KMS-11 (cell line): Measurements from ENCODE around the gene PTH2.

ENCODE experiments used
- H2AFZ ChIP-seq: fragments of 200-600 bp; sonication (generic); 2 replicates; pipeline ENCODE4 v1.6.1; 2016; ENCODE audit warnings: antibody characterized with exemption, mixed run types, low read depth
- H3K27ac ChIP-seq: fragments of 200-600 bp; sonication (generic); 2 replicates; pipeline ENCODE4 v1.6.1; 2016; ENCODE audit warnings: mild to moderate bottlenecking, mixed run types
- H3K27me3 ChIP-seq: fragments of 200-600 bp; sonication (generic); 2 replicates; pipeline ENCODE4 v1.6.1; 2017; ENCODE audit warnings: mild to moderate bottlenecking, low read depth, mixed run types, moderate library complexity; ENCODE audit not compliant: insufficient read depth
- H3K36me3 ChIP-seq: fragments of 200-600 bp; sonication (generic); 2 replicates; pipeline ENCODE4 v1.6.1; 2017; ENCODE audit warnings: mild to moderate bottlenecking, mixed run types; ENCODE audit not compliant: insufficient read depth
- H3K4me1 ChIP-seq: fragments of 200-600 bp; sonication (generic); 2 replicates; pipeline ENCODE4 v1.6.1; 2016; ENCODE audit warnings: mild to moderate bottlenecking, low read depth, mixed run types; ENCODE audit not compliant: poor library complexity, severe bottlenecking
- H3K4me2 ChIP-seq: fragments of 200-600 bp; sonication (generic); 2 replicates; pipeline ENCODE4 v1.7.0; 2016; ENCODE audit warnings: mild to moderate bottlenecking, mixed run types
- H3K4me3 ChIP-seq: fragments of 200-600 bp; sonication (generic); IDR thresholded peaks from 2 replicates; pipeline ENCODE4 v1.6.1; 2017; ENCODE audit warnings: low read depth, low read length, mixed read lengths; ENCODE audit not compliant: insufficient read depth
- H3K79me2 ChIP-seq: fragments of 200-600 bp; sonication (generic); 2 replicates; pipeline ENCODE4 v1.6.1; 2016; ENCODE audit warnings: low read depth, mixed run types; ENCODE audit not compliant: insufficient read depth
- H3K9ac ChIP-seq: fragments of 200-600 bp; sonication (generic); 2 replicates; pipeline ENCODE4 v1.6.1; 2016; ENCODE audit warnings: mild to moderate bottlenecking, mixed run types
- H4K20me1 ChIP-seq: fragments of 200-600 bp; sonication (generic); 2 replicates; pipeline ENCODE4 v1.6.1; 2016; ENCODE audit warnings: mild to moderate bottlenecking, mixed run types; ENCODE audit not compliant: insufficient read depth
- TF ChIP-seq, protein P1 (sequence below): fragments of 200-600 bp; sonication (generic); conservative IDR thresholded peaks from 2 replicates; pipeline ENCODE4 v1.6.1; 2017; ENCODE audit warnings: low read depth, mild to moderate bottlenecking, antibody characterized with exemption, low read length, moderate library complexity, mixed read lengths

PTH2 gene

DNA sequence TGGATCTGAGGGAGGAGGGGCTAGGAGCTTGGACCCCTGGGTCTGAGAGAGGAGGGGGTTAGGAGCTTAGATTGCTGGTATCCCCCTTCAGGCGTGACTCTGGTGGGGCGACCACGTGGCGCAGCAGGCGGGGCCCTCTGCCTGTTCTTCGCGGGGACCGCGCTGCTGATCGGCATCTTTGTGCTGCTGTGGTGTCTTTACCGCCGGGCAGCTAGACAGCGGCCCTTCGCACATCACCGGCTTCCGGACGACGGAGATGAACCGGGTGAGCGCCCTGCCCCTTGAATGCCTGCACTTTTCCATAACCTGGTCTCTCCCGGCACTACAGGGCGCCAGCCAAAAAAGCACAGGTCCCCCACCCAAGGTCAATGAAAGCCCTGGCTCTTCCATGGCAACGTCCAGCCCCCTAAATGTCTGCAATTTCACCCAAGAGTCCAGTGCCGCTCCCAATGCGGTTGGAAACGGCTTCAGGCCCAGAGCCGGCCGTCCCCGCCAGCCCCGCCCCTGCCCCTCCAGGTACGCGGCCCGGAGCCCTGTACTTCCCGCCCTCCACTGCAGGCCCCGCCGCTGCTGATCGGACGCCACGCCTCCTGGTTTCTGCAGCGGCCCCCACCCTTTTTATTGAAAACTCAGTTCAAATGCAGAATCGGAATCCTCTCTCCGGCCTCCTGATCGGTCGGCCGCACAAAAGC, 4.8 kb upstream of the PTH2 start:
- Histone ChIP-seq H3K79me2 (no peaks in the 10 kb centered on the region), H3K36me3 (no peaks in the 10 kb centered on the region), H3K27ac (no peak overlapping the region), H3K4me3 (no peak overlapping the region), H3K4me1 (peaks cover 10% of the 10 kb centered on the region), H4K20me1 (no peaks in the 10 kb centered on the region), H3K4me2 (no peak overlapping the region), H3K27me3 (peaks cover 92% of the 10 kb centered on the region), H3K9ac (no peak overlapping the region), H2AFZ (no peak overlapping the region)
- TF ChIP-seq, protein P1, sequence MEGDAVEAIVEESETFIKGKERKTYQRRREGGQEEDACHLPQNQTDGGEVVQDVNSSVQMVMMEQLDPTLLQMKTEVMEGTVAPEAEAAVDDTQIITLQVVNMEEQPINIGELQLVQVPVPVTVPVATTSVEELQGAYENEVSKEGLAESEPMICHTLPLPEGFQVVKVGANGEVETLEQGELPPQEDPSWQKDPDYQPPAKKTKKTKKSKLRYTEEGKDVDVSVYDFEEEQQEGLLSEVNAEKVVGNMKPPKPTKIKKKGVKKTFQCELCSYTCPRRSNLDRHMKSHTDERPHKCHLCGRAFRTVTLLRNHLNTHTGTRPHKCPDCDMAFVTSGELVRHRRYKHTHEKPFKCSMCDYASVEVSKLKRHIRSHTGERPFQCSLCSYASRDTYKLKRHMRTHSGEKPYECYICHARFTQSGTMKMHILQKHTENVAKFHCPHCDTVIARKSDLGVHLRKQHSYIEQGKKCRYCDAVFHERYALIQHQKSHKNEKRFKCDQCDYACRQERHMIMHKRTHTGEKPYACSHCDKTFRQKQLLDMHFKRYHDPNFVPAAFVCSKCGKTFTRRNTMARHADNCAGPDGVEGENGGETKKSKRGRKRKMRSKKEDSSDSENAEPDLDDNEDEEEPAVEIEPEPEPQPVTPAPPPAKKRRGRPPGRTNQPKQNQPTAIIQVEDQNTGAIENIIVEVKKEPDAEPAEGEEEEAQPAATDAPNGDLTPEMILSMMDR = no peak

DNA sequence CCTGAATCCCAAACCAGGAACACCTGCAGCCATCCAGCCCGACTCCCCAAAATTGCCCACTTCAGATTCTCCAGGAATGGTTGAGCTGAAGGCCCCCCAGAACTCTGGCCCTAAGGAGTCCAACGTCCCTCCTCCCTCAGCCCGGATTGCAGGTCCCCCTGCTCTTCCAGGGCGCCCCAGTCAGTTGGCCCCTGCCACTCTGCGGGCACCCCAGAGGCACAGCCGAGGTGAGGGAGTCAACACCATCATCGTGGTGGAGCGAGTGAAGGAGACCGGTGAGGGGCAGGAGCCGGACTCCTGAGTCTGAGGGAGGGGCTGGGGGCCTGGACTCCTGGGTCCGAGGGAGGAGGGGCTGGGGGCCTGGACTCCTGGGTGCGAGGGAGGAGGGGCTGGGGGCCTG, 4.1 kb upstream of the PTH2 start:
- peaks cover 92% of the 10 kb centered on the region for H3K27me3 ChIP-seq
- H3K4me3 ChIP-seq = no peak overlapping the region
- H3K79me2 ChIP-seq = no peaks in the 10 kb centered on the region
- no peak overlapping the region for H2AFZ ChIP-seq
- H3K4me2 ChIP-seq = no peak overlapping the region
- no peaks in the 10 kb centered on the region for H3K36me3 ChIP-seq
- peaks cover 10% of the 10 kb centered on the region for H3K4me1 ChIP-seq
- H4K20me1 ChIP-seq = no peaks in the 10 kb centered on the region
- H3K9ac ChIP-seq = no peak overlapping the region
- no peak overlapping the region for H3K27ac ChIP-seq
- TF ChIP-seq, protein P1 = no peak

DNA sequence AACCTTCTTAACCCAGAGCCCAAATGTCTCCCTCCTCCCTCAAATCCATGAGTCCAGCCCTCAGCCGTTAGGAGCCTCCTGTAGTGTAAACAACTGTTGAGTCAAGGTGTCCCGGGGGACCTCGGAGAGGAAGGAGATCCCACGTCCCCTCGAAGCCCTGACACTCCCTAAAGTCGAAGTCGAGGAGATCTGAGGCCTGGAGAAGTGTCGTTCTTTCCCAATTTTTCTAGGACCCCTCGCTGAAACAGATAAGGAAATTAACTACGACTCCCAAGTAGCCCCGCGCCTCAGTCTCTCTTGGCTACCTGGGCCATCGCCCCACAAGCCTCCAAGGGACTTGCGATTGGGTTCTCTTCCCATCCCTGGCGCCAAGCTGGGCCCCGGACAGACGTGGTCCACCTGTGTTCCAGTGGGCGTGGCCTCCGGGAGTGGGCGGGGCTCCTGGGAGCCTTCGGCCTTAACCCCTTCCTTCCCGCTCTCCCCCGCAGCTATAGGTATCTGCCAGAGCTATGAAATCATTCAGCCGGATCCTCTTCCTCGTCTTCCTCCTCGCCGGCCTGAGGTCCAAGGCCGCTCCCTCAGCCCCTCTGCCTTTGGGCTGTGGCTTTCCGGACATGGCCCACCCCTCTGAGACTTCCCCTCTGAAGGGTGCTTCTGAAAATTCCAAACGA, 2.8 kb upstream of the PTH2 start:
- Histone ChIP-seq H3K27me3 (peaks cover 95% of the 10 kb centered on the region), H3K4me3 (no peak overlapping the region)

GRCh38 chr19:49425178-49425577, 1.9 kb upstream of the PTH2 start, which contains the start of gene GFY:
Gene GFY (plus strand): TSS chr19:49425388. CDS start chr19:49426431, 1,043 bp downstream.
- H3K9ac ChIP-seq = no peak within 1 kb of the TSS
- no peak within 1 kb of the TSS for H3K27ac ChIP-seq
- TF ChIP-seq, protein P1 = no peak
- H3K4me2 ChIP-seq = no peak within 1 kb of the TSS
- H3K4me3 ChIP-seq = no peak within 1 kb of the TSS
- H3K27me3 ChIP-seq = peaks cover 99% of the 10 kb centered on the region
- no peaks in the 10 kb centered on the region for H4K20me1 ChIP-seq
- H2AFZ ChIP-seq = no peak within 1 kb of the TSS
- peaks cover 9% of the 10 kb centered on the region for H3K4me1 ChIP-seq
- no peaks in the 10 kb centered on the region for H3K79me2 ChIP-seq
- H3K36me3 ChIP-seq = no peaks in the 10 kb centered on the region

More for the DNA sequence above, 2.8 kb upstream of the PTH2 start:
- Histone ChIP-seq H2AFZ (no peak overlapping the region), H3K9ac (no peak overlapping the region), H3K4me2 (no peak overlapping the region), H4K20me1 (no peaks in the 10 kb centered on the region), H3K4me1 (peaks cover 10% of the 10 kb centered on the region), H3K79me2 (no peaks in the 10 kb centered on the region), H3K36me3 (no peaks in the 10 kb centered on the region), H3K27ac (no peak overlapping the region)
- TF ChIP-seq, protein P1 = no peak
